ENCODE results near the gene HDGFL1. TPM values are rescaled to one million over a fixed set of nuclear protein-coding genes. Genes with fewer than 3 reads are reported as not detected.

The HDGFL1 gene
- total RNA-seq, 6 donors from 2014 or later: not detected

- DNase-seq: no peak
- no peaks in the 10 kb centered on the region for H3K36me3 ChIP-seq
- no peaks in the 10 kb centered on the region for H3K9me3 ChIP-seq
- no peak for ATAC-seq (ENCODE audit: low FRiP score in 2 of 2)
- TF ChIP-seq EP300 (IDR thresholded peaks at IDR 0.05) (no peak), POLR2AphosphoS5 (IDR thresholded peaks at IDR 0.05) (no peak), CTCF (IDR thresholded peaks at IDR 0.05) (no peak), POLR2A (IDR thresholded peaks at IDR 0.05) (no peak)
- no peaks in the 10 kb centered on the region for H3K27me3 ChIP-seq
- no peak overlapping the region for H3K27ac ChIP-seq
- no peak overlapping the region for H3K4me3 ChIP-seq
- H3K4me1 ChIP-seq: no peaks in the 10 kb centered on the region
- WGBS, 2 donors: 79 to 81% methylated on average over 2 of the region's 2 CpGs
Observed at GRCh38 chr6:22556266-22556665, 13.1 kb upstream of the HDGFL1 start.

GRCh38 chr6:22557007-22557406 is 12.4 kb upstream of the HDGFL1 start:
- Histone ChIP-seq H3K4me1 (no peaks in the 10 kb centered on the region), H3K36me3 (no peaks in the 10 kb centered on the region), H3K4me3 (no peak overlapping the region), H3K27ac (no peak overlapping the region), H3K9me3 (no peaks in the 10 kb centered on the region), H3K27me3 (no peaks in the 10 kb centered on the region)
- TF ChIP-seq POLR2A (IDR thresholded peaks at IDR 0.05) (no peak), POLR2AphosphoS5 (IDR thresholded peaks at IDR 0.05) (no peak), CTCF (IDR thresholded peaks at IDR 0.05) (no peak), EP300 (IDR thresholded peaks at IDR 0.05) (no peak)
- DNase-seq (no peak), ATAC-seq (ENCODE audit: low FRiP score in 2 of 2) (no peak)
- WGBS, 2 donors: 89 to 91% methylated on average over 6 of the region's 6 CpGs

GRCh38 chr6:22558288-22558882 is 11.0 kb upstream of the HDGFL1 start:
- DNase-seq: no peak
- Histone ChIP-seq H3K27ac (no peak overlapping the region), H3K9me3 (no peaks in the 10 kb centered on the region), H3K36me3 (no peaks in the 10 kb centered on the region), H3K27me3 (no peaks in the 10 kb centered on the region), H3K4me1 (no peaks in the 10 kb centered on the region), H3K4me3 (no peak overlapping the region)
- 92 to 94% methylated on average over 1 of the region's 1 CpG for WGBS, 2 donors
- ATAC-seq (ENCODE audit: low FRiP score in 2 of 2): no peak
- TF ChIP-seq EP300 (IDR thresholded peaks at IDR 0.05): no peak
- no peak for TF ChIP-seq POLR2A (IDR thresholded peaks at IDR 0.05)
- no peak for TF ChIP-seq CTCF (IDR thresholded peaks at IDR 0.05)
- TF ChIP-seq POLR2AphosphoS5 (IDR thresholded peaks at IDR 0.05): no peak

- no peak overlapping the region for H3K27ac ChIP-seq
- no peak for DNase-seq
- WGBS, 2 donors: 95 to 97% methylated on average over 6 of the region's 6 CpGs
- no peaks in the 10 kb centered on the region for H3K4me1 ChIP-seq
- ATAC-seq (ENCODE audit: low FRiP score in 2 of 2): no peak
- no peak overlapping the region for H3K4me3 ChIP-seq
- H3K36me3 ChIP-seq: no peaks in the 10 kb centered on the region
- H3K9me3 ChIP-seq: no peaks in the 10 kb centered on the region
- no peaks in the 10 kb centered on the region for H3K27me3 ChIP-seq
- TF ChIP-seq POLR2A (IDR thresholded peaks at IDR 0.05) (no peak), POLR2AphosphoS5 (IDR thresholded peaks at IDR 0.05) (no peak), EP300 (IDR thresholded peaks at IDR 0.05) (no peak), CTCF (IDR thresholded peaks at IDR 0.05) (no peak)
Observed at GRCh38 chr6:22568854-22569253, 512 bp upstream of the HDGFL1 start.

- TF ChIP-seq EP300 (IDR thresholded peaks at IDR 0.05): no peak
- TF ChIP-seq CTCF (IDR thresholded peaks at IDR 0.05): no peak
- TF ChIP-seq POLR2A (IDR thresholded peaks at IDR 0.05): no peak
Observed at GRCh38 chr6:22570185-22570551, 802 bp downstream of the HDGFL1 start.

More at GRCh38 chr6:22570185-22570551, 802 bp downstream of the HDGFL1 start:
- Histone ChIP-seq H3K27ac (no peak overlapping the region), H3K4me3 (no peak overlapping the region), H3K27me3 (no peaks in the 10 kb centered on the region), H3K9me3 (no peaks in the 10 kb centered on the region), H3K4me1 (no peaks in the 10 kb centered on the region), H3K36me3 (no peaks in the 10 kb centered on the region)
- 91 to 96% methylated on average over 26 of the region's 26 CpGs for WGBS, 2 donors
- DNase-seq (peak in 1 of 2 donors; percentile 77), ATAC-seq (ENCODE audit: low FRiP score in 2 of 2) (no peak)
